K562 (cell line): Measurements from ENCODE around the gene IQSEC3. TPM values are rescaled to one million over a fixed set of nuclear protein-coding genes. Genes with fewer than 3 reads are reported as not detected.

ENCODE experiments used
- ATAC-seq: fragments of 200-7000 bp; cut with Tn5 transposase; 3 replicates; pipeline ENCODE4 v1.9.1; 2020; ENCODE audit warnings: moderate library complexity
- BruUV-seq: library from RNA; stranded (reverse); fragments of 400-500 nt; replicated peaks from 2 replicates; lab custom pipeline; 2021; lab: Mats Ljungman, UMichigan
- CTCF ChIA-PET: fragments of 300-600 bp; formaldehyde crosslinking; extraction: SDS; loops from one replicate; lab custom pipeline; 2021; ENCODE audit warnings: low intra/inter-chr PET ratio; lab: Yijun Ruan, JAX
- POLR2A ChIA-PET: fragments of 300-600, 350-650 bp; sonication (Branson Sonifier 250); formaldehyde crosslinking; extraction: SDS; loops from one replicate; lab custom pipeline; 2021; ENCODE audit warnings: antibody characterized with exemption, inconsistent platforms; lab: Yijun Ruan, JAX
- DNase-seq, 4 experiments: peaks; one replicate each; pipeline versions ENCODE4 v3.0.0 to v3.0.0-alpha.2; 2011 to 2018; ENCODE audit warnings: low spot score in 3 of 4, mixed read lengths in 3 of 4; ENCODE audit errors: extremely low read depth in 1 of 4
- FAIRE-seq: peaks from 2 replicates; lab custom pipeline; 2011; peaks lifted over from hg19 to GRCh38; lab: Jason Lieb, UNC
- H2AFZ ChIP-seq: 2 replicates; pipeline ENCODE4 v1.6.0; 2011; ENCODE audit warnings: low read depth, low read length, control low read depth, inconsistent platforms
- H3K27ac ChIP-seq: fragments of 200-600 bp; 3 replicates; pipeline ENCODE4 v1.8.0; 2011; ENCODE audit warnings: low read depth, mild to moderate bottlenecking, control low read depth, inconsistent platforms, low read length, moderate library complexity, mixed read lengths; ENCODE audit errors: extremely low read depth
- H3K27me3 ChIP-seq, 2 experiments: fragments of 300-600 bp in 1 of 2; 2 replicates in 1 of 2; 3 replicates in 1 of 2; pipeline versions ENCODE4 v1.6.0 to v1.8.0; 2011; ENCODE audit warnings: inconsistent platforms in 2 of 2, low read length in 2 of 2, mild to moderate bottlenecking in 1 of 2, mixed read lengths in 1 of 2, moderate library complexity in 1 of 2; ENCODE audit not compliant: control insufficient read depth in 2 of 2, insufficient read depth in 2 of 2
- H3K36me3 ChIP-seq: fragments of 300-600 bp; 3 replicates; pipeline ENCODE4 v1.8.0; 2011; ENCODE audit warnings: mild to moderate bottlenecking, low read length, inconsistent platforms; ENCODE audit not compliant: control insufficient read depth, insufficient read depth
- H3K4me1 ChIP-seq, 2 experiments: fragments of 200-600 bp in 1 of 2; replicated peaks in 1 of 2; 2 replicates in 1 of 2; 3 replicates in 1 of 2; pipeline versions ENCODE4 v1.5.1 to v1.8.0; 2011; ENCODE audit warnings: inconsistent platforms in 2 of 2, low read length in 2 of 2, mild to moderate bottlenecking in 1 of 2, mixed read lengths in 1 of 2, moderate library complexity in 1 of 2; ENCODE audit not compliant: control insufficient read depth in 2 of 2, insufficient read depth in 2 of 2
- H3K4me2 ChIP-seq: 2 replicates; pipeline ENCODE4 v1.6.1; 2011; ENCODE audit warnings: low read length, control low read depth, inconsistent platforms, mixed read lengths; ENCODE audit not compliant: insufficient read depth
- H3K4me3 ChIP-seq: fragments of 200-600 bp; sonication (generic), shearing (Covaris generic); 2 replicates; pipeline ENCODE4 v1.5.1; 2016; ENCODE audit warnings: control low read depth, inconsistent platforms
- H3K79me2 ChIP-seq: fragments of 200-600 bp; 3 replicates; pipeline ENCODE4 v1.8.0; 2011; ENCODE audit warnings: low read length, inconsistent platforms; ENCODE audit not compliant: control insufficient read depth, insufficient read depth
- H3K9ac ChIP-seq, 2 experiments: 2 replicates each; pipeline versions ENCODE4 v1.6.0 to v1.6.1; 2011; ENCODE audit warnings: low read depth in 2 of 2, low read length in 2 of 2, control low read depth in 1 of 2, inconsistent platforms in 1 of 2, mild to moderate bottlenecking in 1 of 2, mixed read lengths in 1 of 2; ENCODE audit not compliant: insufficient read depth in 1 of 2
- H3K9me1 ChIP-seq: one replicate; pipeline ENCODE4 v1.6.0; 2011; ENCODE audit warnings: inconsistent platforms, mild to moderate bottlenecking, low read length, moderate library complexity; ENCODE audit not compliant: control insufficient read depth, insufficient read depth
- H3K9me3 ChIP-seq: replicated peaks from 2 replicates; pipeline ENCODE4 v1.5.1; 2011; ENCODE audit warnings: low read depth, low read length, inconsistent platforms; ENCODE audit not compliant: control insufficient read depth, insufficient read depth
- H4K20me1 ChIP-seq: replicated peaks from 2 replicates; pipeline ENCODE4 v1.6.1; 2011; ENCODE audit warnings: low read length, inconsistent platforms, mixed read lengths; ENCODE audit not compliant: control insufficient read depth, insufficient read depth
- ARID3A ChIP-seq: IDR thresholded peaks from 2 replicates; pipeline ENCODE4 v1.6.1; 2012; ENCODE audit warnings: low read depth, low read length, improper control_type of control experiment, borderline replicate concordance
- CREB3L1 ChIP-seq: fragments of 450-650 bp; IDR thresholded peaks from 2 replicates; pipeline ENCODE4 v1.6.1; 2014; ENCODE audit warnings: low read depth, mild to moderate bottlenecking, moderate library complexity, borderline replicate concordance
- FOXM1 ChIP-seq, 2 experiments: fragments of 450-650 bp in 1 of 2; sonication (generic) in 1 of 2; formaldehyde crosslinking in 1 of 2; IDR thresholded peaks; 2 replicates each; pipeline versions ENCODE4 v1.6.1 to v1.9.0; 2017 to 2022; ENCODE audit warnings: low read depth in 2 of 2, mild to moderate bottlenecking in 2 of 2, missing genetic modification reagents in 1 of 2, moderate library complexity in 1 of 2
- GTF2E2 ChIP-seq: fragments of 200-800 bp; sonication (Bioruptor generic); IDR thresholded peaks from 2 replicates; pipeline ENCODE4 v1.6.1; 2016; ENCODE audit warnings: missing genetic modification characterization, missing compliant biosample characterization
- MCM3 ChIP-seq: fragments of 450-650 bp; IDR thresholded peaks from 2 replicates; pipeline ENCODE4 v1.6.1; 2016
- NELFE ChIP-seq: IDR thresholded peaks from 2 replicates; pipeline ENCODE4 v1.6.1; 2011; ENCODE audit warnings: mild to moderate bottlenecking; ENCODE audit not compliant: insufficient read depth, insufficient read length
- PPARD ChIP-seq: fragments of 250-450 bp; sonication (Bioruptor Pico); IDR thresholded peaks from 2 replicates; pipeline ENCODE4 v1.8.0; 2022; ENCODE audit warnings: inconsistent platforms, mild to moderate bottlenecking, moderate library complexity
- SP1 ChIP-seq: sonication (generic); formaldehyde crosslinking; IDR thresholded peaks from 2 replicates; pipeline ENCODE4 v1.8.1; 2022; ENCODE audit warnings: mild to moderate bottlenecking, missing genetic modification reagents
- ZFP1 ChIP-seq: fragments of 450-650 bp; formaldehyde crosslinking; IDR thresholded peaks from 2 replicates; pipeline ENCODE4 v1.4.0; 2020; ENCODE audit warnings: mild to moderate bottlenecking, mixed read lengths
- ZKSCAN8 ChIP-seq: fragments of 200-800 bp; sonication (Bioruptor generic); IDR thresholded peaks from 2 replicates; pipeline ENCODE4 v1.6.1; 2016; ENCODE audit warnings: missing genetic modification characterization, missing compliant biosample characterization
- ZNF3 ChIP-seq: fragments of 250-450 bp; sonication (Bioruptor Pico); IDR thresholded peaks from 2 replicates; pipeline ENCODE4 v1.5.0; 2021; ENCODE audit warnings: mild to moderate bottlenecking, moderate library complexity
- ZNF395 ChIP-seq: fragments of 200-800 bp; sonication (Bioruptor generic); IDR thresholded peaks from 2 replicates; pipeline ENCODE4 v1.6.1; 2017; ENCODE audit warnings: missing genetic modification characterization, missing compliant biosample characterization
- ZSCAN32 ChIP-seq: fragments of 450-650 bp; formaldehyde crosslinking; IDR thresholded peaks from 2 replicates; pipeline ENCODE4 v1.4.0; 2020; ENCODE audit warnings: mild to moderate bottlenecking, moderate library complexity
- WGBS: fragments of 100-300 bp; shearing (Covaris generic); methylation state at CpG from one replicate; pipeline ENCODE4 v1.1.6; 2016; ENCODE audit warnings: low coverage, mixed read lengths; ENCODE audit not compliant: insufficient coverage; ENCODE audit errors: missing lambda C conversion rate; 5-methylcytosine and 5-hydroxymethylcytosine counted together
- in situ Hi-C: fragments of 300-500 bp; cut with MboI; formaldehyde crosslinking; loops from 4 replicates; pipeline ENCODE4 v1.15.0; 2018; ENCODE audit warnings: inconsistent platforms, mixed read lengths
- intact Hi-C: fragments of 100-400 bp; cut with micrococcal nuclease; formaldehyde crosslinking; loops from 2 replicates; pipeline ENCODE4 v1.14.2; 2022
- polyA plus RNA-seq, 8 experiments: library from polyadenylated mRNA; depleted of rRNA in 4 of 8; stranded (reverse) in 5 of 8; unstranded in 3 of 8; fragments of >200 nt; fragmentation: Nextera tagmentation in 2 of 8; fragmentation: Illumina TruSeq in 1 of 8; extraction: Ambion mirVana in 2 of 8; extraction: Trizol in 1 of 8; gene quantifications; 2 replicates each; pipeline versions ENCODE4 v1.2.1 to v1.2.3, GENCODE V29; 2011 to 2014; ENCODE audit warnings: inconsistent platforms in 1 of 8, missing spikeins in 1 of 8
- total RNA-seq, 7 experiments: library from RNA; depleted of rRNA in 6 of 7; stranded (reverse); fragments of >200 nt in 6 of 7; fragmentation: Illumina TruSeq in 2 of 7; extraction: Trizol in 2 of 7; gene quantifications; 2 replicates each; pipeline versions ENCODE4 v1.2.1 to v1.2.3, GENCODE V29; 2011 to 2021; ENCODE audit warnings: low replicate concordance in 1 of 7
- TF ChIP-seq, protein P1 (sequence below), 2 experiments: IDR thresholded peaks in 1 of 2; conservative IDR thresholded peaks in 1 of 2; 2 replicates each; pipeline ENCODE4 v1.6.1; 2016; ENCODE audit warnings: low read depth in 2 of 2, mild to moderate bottlenecking in 1 of 2, missing compliant biosample characterization in 1 of 2, missing genetic modification characterization in 1 of 2, moderate library complexity in 1 of 2

Gene IQSEC3
- total and polyA plus RNA-seq, 9 of the 15 experiments (the other 6 are each of a cell fraction or from before 2014, with no cell fraction given) = under 0.01 to 0.25 (median 0.08) TPM; not detected in 3

DNA sequence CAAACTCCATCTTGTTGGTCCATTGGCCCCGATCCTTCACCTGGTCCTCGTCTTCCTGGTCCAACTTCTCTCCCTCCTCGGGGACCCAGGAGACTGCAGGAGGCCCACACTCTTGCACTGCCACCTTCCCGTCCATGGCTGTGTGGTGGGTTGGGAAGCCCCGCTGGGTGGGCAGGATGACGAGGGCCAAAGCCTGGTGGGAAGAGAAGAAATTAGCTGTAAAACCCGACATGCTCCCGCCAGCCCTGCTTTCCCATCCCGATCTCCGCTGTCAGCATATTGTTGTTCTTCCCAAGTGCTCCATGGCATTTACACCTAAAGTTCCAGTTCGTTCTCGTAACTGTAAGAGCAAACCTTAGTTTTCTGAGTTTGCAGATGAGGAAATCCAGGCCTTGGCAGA, 143.3 kb downstream of the IQSEC3 start:
- H3K4me3 ChIP-seq = no peak overlapping the region
- no peaks in the 10 kb centered on the region for H3K9me1 ChIP-seq
- H3K4me1 ChIP-seq = no peaks in the 10 kb centered on the region; a peak in 1 of 5 replicates
- BruUV-seq = no TSS peak
- FAIRE-seq = no peak
- TF ChIP-seq ARID3A (no peak), ZFP1 (CRISPR knock-in tag) (no peak), MCM3 (no peak), ZNF395 (CRISPR knock-in tag) (no peak), GTF2E2 (tag) (no peak), ZNF3 (CRISPR knock-in tag) (no peak), ZKSCAN8 (no peak), PPARD (CRISPR knock-in tag) (no peak), SP1 (CRISPR knock-in tag) (no peak), CREB3L1 (no peak), NELFE (no peak), ZSCAN32 (CRISPR knock-in tag) (no peak), FOXM1 (IDR thresholded peaks at IDR 0.05; ENCODE audit: low read depth) (no peak), FOXM1 (CRISPR knock-in tag; IDR thresholded peaks at IDR 0.05; ENCODE audit: low read depth) (no peak)
- TF ChIP-seq, protein P1, sequence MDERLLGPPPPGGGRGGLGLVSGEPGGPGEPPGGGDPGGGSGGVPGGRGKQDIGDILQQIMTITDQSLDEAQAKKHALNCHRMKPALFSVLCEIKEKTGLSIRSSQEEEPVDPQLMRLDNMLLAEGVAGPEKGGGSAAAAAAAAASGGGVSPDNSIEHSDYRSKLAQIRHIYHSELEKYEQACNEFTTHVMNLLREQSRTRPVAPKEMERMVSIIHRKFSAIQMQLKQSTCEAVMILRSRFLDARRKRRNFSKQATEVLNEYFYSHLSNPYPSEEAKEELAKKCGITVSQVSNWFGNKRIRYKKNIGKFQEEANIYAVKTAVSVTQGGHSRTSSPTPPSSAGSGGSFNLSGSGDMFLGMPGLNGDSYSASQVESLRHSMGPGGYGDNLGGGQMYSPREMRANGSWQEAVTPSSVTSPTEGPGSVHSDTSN (CRISPR knock-in tag; IDR thresholded peaks at IDR 0.05; ENCODE audit: low read depth) = no peak
- TF ChIP-seq, protein P1 (tag; conservative IDR thresholded peaks at IDR 0.05; ENCODE audit: low read depth) = no peak
- intact Hi-C loops = no loop called here
- H3K36me3 ChIP-seq = no peaks in the 10 kb centered on the region
- no peak overlapping the region for H3K9ac ChIP-seq
- peaks cover 36 to 77% of the 10 kb centered on the region in 2 experiments for H3K27me3 ChIP-seq
- H3K4me2 ChIP-seq = no peak overlapping the region
- H3K9me3 ChIP-seq = no peaks in the 10 kb centered on the region
- no peak for DNase-seq
- in situ Hi-C loops = no loop called here
- CTCF ChIA-PET = no interaction called here
- POLR2A ChIA-PET = interaction anchor here (1.1 kb wide), 1 partner anchor 9 kb away, joined by 3 read pairs; no protein-coding TSS in a partner anchor
- H4K20me1 ChIP-seq = no peaks in the 10 kb centered on the region
- H3K79me2 ChIP-seq = no peaks in the 10 kb centered on the region
- WGBS = 12% methylated on average over 9 of the region's 12 CpGs
- no peak for ATAC-seq
- H3K27ac ChIP-seq = no peak overlapping the region
- no peak overlapping the region for H2AFZ ChIP-seq
